HFFc6 (cell line): ENCODE data around the gene IL31. TPM values are rescaled to one million over a fixed set of nuclear protein-coding genes. Genes with fewer than 3 reads are reported as not detected.
"Not testable (repeated sequence)": the region's sequence is repeated elsewhere in the genome, so short reads cannot be mapped to it uniquely, and the experiment has no call there.

Experiments
- DNase-seq: peaks from one replicate; pipeline ENCODE4 v3.0.0-alpha.2; 2018
- H3K27ac Mint-ChIP-seq: 2 replicates; pipeline ENCODE4 v1.8.0; 2020; ENCODE audit warnings: mild to moderate bottlenecking, mixed read lengths
- H3K27me3 Mint-ChIP-seq: 2 replicates; pipeline ENCODE4 v1.8.0; 2021; ENCODE audit warnings: mild to moderate bottlenecking, moderate library complexity, mixed read lengths; ENCODE audit not compliant: insufficient read depth
- H3K36me3 Mint-ChIP-seq: 2 replicates; pipeline ENCODE4 v1.8.0; 2021; ENCODE audit warnings: low read depth, mixed read lengths
- H3K4me1 Mint-ChIP-seq: 2 replicates; pipeline ENCODE4 v1.8.0; 2020; ENCODE audit warnings: low read depth, mixed read lengths
- H3K4me3 Mint-ChIP-seq: 2 replicates; pipeline ENCODE4 v1.8.0; 2020; ENCODE audit warnings: mild to moderate bottlenecking, moderate library complexity, mixed read lengths
- H3K9me3 Mint-ChIP-seq: 2 replicates; pipeline ENCODE4 v1.8.0; 2020; ENCODE audit warnings: mild to moderate bottlenecking, mixed read lengths
- CTCF ChIP-seq: fragments of 200-600 bp; sonication (generic); IDR thresholded peaks from 2 replicates; pipeline ENCODE4 v1.5.0; 2021; ENCODE audit warnings: antibody characterized with exemption, mild to moderate bottlenecking
- total RNA-seq, 6 experiments: library from RNA; stranded (reverse); fragmentation: NEBNext Ultra II Directional; extraction: Animal tissue kit (Norgen Biotek cat#: 25700); gene quantifications; 2 replicates in 1 of 6; 3 replicates in 5 of 6; pipeline ENCODE4 v1.2.3, GENCODE V29; 2021

The IL31 gene
- total RNA-seq, 6 experiments from 2014 or later = not detected

DNA sequence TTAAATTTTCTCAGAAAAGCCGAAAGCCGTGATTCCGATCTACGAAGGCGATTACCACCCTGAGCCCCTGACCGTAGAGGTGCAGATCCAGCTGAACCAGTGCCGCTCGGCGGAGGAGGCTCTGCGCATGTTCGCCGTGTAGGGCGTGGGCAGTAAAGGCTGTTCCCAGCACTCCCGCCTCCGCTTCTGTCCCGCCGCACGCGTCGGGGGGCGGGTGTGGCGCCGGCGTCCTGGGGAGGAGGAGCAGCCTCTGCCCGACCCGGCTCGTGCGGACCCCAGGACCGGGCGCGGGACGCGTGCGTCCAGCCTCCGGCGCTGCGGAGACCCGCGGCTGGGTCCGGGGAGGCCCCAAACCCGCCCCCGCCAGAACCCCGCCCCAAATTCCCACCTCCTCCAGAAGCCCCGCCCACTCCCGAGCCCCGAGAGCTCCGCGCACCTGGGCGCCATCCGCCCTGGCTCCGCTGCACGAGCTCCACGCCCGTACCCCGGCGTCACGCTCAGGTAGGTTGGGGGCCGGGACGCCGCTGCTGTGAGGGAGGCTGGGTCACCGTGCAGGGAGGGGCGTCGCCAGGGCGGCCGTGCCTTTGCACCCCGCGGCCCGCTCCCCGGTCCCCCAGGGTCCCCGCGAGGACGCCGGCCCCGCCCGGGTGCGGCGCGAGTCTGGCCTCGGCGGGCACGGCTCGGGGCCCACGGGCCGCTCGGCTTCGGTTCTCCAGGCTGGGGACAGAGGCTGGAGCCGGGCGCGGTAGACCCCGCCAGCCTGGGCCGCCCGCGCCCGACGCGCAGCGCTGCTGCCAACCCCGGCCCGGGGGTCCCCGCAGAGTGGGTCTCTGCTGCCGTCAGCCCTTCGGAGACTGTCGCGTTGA lies 29.5 kb upstream of the IL31 start, which contains the start of gene B3GNT4:
Gene B3GNT4, plus strand, starts transcription at position 409 of the 866 bp plus-strand sequence. CDS start 910 bp downstream, outside the sequence.
- Mint-ChIP-seq H3K4me1 (peaks cover 11% of the 10 kb centered on the region; the same call in 1 of the 2 replicates), H3K27ac (no peak within 1 kb of the TSS), H3K9me3 (no peaks in the 10 kb centered on the region)

DNA sequence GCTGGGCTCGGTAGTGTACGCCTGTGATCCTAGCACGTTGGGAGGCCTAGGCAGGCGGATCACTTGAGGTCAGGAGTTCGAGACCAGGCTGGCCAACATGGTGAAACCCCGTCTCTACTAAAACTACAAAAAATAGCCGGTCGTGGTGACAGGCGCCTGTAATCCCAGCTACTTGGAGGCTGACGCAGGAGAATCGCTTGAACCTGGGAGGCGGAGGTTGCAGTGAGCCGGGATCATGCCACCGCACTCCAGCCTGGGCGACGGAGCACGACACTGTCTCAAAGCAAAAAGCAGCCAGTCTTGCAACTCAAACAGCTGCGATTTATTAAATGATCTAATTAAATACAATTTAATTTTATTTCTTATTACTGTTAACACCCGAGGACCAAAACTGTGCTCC lies 28.8 kb upstream of the IL31 start:
- H3K9me3 Mint-ChIP-seq, H3K36me3 Mint-ChIP-seq, H3K27ac Mint-ChIP-seq, DNase-seq: not testable (repeated sequence)
- H3K4me3 Mint-ChIP-seq = peak overlapping the region; percentile 82
- peaks cover 24% of the 10 kb centered on the region for H3K27me3 Mint-ChIP-seq
- H3K4me1 Mint-ChIP-seq = peaks cover 18% of the 10 kb centered on the region

More for the DNA sequence above, 29.5 kb upstream of the IL31 start, which contains the start of gene B3GNT4:
- Mint-ChIP-seq H3K4me3 (peak within 1 kb of the TSS; percentile 82), H3K36me3 (peaks cover 10% of the 10 kb centered on the region), H3K27me3 (peaks cover 24% of the 10 kb centered on the region)
- TF ChIP-seq CTCF = no peak
- no peak for DNase-seq

GRCh38 chr12:122202017-122202416 lies 28.0 kb upstream of the IL31 start:
- peaks cover 25% of the 10 kb centered on the region for H3K4me1 Mint-ChIP-seq
- no peaks in the 10 kb centered on the region for H3K36me3 Mint-ChIP-seq
- H3K9me3 Mint-ChIP-seq = no peaks in the 10 kb centered on the region
- peaks cover 24% of the 10 kb centered on the region for H3K27me3 Mint-ChIP-seq
- no peak overlapping the region for H3K27ac Mint-ChIP-seq
- H3K4me3 Mint-ChIP-seq = no peak overlapping the region
- no peak for TF ChIP-seq CTCF
- DNase-seq = no peak

DNA sequence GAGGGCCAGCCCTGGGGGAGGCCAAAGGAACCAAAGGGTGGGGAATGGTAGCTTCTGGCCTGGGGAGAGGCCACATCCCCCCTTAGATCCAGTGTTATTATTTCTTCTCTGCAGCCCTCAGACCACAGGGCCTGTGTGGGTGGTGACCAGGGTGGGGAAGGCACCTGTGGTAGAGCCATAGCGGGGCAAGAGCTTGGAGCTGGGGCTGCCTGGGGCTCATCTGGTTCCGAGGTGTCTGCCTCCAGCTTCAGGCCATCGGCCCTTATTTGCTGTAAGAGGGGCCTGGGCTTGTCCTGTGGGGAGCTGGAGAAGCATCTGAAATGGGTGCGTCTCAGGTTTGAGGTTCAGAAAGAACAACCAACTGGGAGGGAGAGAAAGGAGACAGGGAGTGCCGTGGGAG lies 27.4 kb upstream of the IL31 start:
- Mint-ChIP-seq H3K9me3 (no peaks in the 10 kb centered on the region), H3K4me3 (no peak overlapping the region), H3K27ac (no peak overlapping the region), H3K36me3 (no peaks in the 10 kb centered on the region), H3K4me1 (peaks cover 25% of the 10 kb centered on the region), H3K27me3 (peaks cover 24% of the 10 kb centered on the region)
- DNase-seq = no peak
- no peak for TF ChIP-seq CTCF

- Mint-ChIP-seq H3K4me1 (peaks cover 25% of the 10 kb centered on the region), H3K27ac (no peak overlapping the region), H3K4me3 (no peak overlapping the region), H3K9me3 (peaks cover 4% of the 10 kb centered on the region), H3K36me3 (peaks cover 5% of the 10 kb centered on the region), H3K27me3 (peaks cover 22% of the 10 kb centered on the region)
- peak; percentile 50 for TF ChIP-seq CTCF
- no peak for DNase-seq
These were observed 26.6 kb upstream of the IL31 start for GRCh38 chr12:122200541-122201175.
